Upper lobe of left lung (tissue), 6 donors: ENCODE results near the gene PPP1CA. TPM values are rescaled to one million over a fixed set of nuclear protein-coding genes. Genes with fewer than 3 reads are reported as not detected.

ENCODE experiments used
- ATAC-seq, 2 donors: fragments of 200-7000 bp; cut with Tn5 transposase; one replicate each; pipeline ENCODE4 v1.9.1; 2022; ENCODE audit warnings: mild to moderate bottlenecking in 2 of 2, moderate library complexity in 2 of 2; ENCODE audit not compliant: low FRiP score in 2 of 2
- DNase-seq, 2 donors: peaks; one replicate each; pipeline ENCODE4 v3.0.0-alpha.2; 2019 to 2020
- H3K27ac ChIP-seq, 4 donors: fragments of 200-600 bp; sonication (generic); one replicate each; pipeline ENCODE4 v1.5.1; 2016 to 2019
- H3K27me3 ChIP-seq, 4 donors: fragments of 200-600 bp; sonication (generic); one replicate each; pipeline ENCODE4 v1.5.1; 2017 to 2019
- H3K36me3 ChIP-seq, 4 donors: fragments of 200-600 bp; sonication (generic); one replicate each; pipeline ENCODE4 v1.5.1; 2016 to 2019
- H3K4me1 ChIP-seq, 4 donors: fragments of 200-600 bp; sonication (generic); one replicate each; pipeline ENCODE4 v1.5.1; 2018 to 2019
- H3K4me3 ChIP-seq, 4 donors: fragments of 200-600 bp; sonication (generic); one replicate each; pipeline ENCODE4 v1.5.1; 2017 to 2019; ENCODE audit warnings: mild to moderate bottlenecking in 2 of 4, moderate library complexity in 1 of 4
- H3K9me3 ChIP-seq, 4 donors: fragments of 200-600 bp; sonication (generic); one replicate each; pipeline ENCODE4 v1.5.1; 2018 to 2019
- CTCF ChIP-seq, 6 experiments: fragments of 450-650 bp in 4 of 6; fragments of 200-600 bp in 2 of 6; sonication (generic) in 2 of 6; IDR thresholded peaks; one replicate each; pipeline ENCODE4 v1.5.1; 2016 to 2019; ENCODE audit warnings: antibody characterized with exemption in 6 of 6
- EP300 ChIP-seq, 4 donors: sonication (generic); formaldehyde crosslinking; IDR thresholded peaks; one replicate each; pipeline ENCODE4 v1.5.1; 2017; ENCODE audit warnings: antibody characterized with exemption in 4 of 4, control low read depth in 2 of 4
- POLR2A ChIP-seq, 4 donors: fragments of 450-650 bp; IDR thresholded peaks; one replicate each; pipeline ENCODE4 v1.5.1; 2016 to 2017; ENCODE audit warnings: antibody characterized with exemption in 4 of 4, mild to moderate bottlenecking in 2 of 4
- POLR2AphosphoS5 ChIP-seq, 2 donors: sonication (generic); formaldehyde crosslinking; IDR thresholded peaks; one replicate each; pipeline ENCODE4 v1.5.1; 2017; ENCODE audit warnings: antibody characterized with exemption in 2 of 2
- WGBS, 2 donors: methylation state at CpG; one replicate each; pipeline ENCODE4 v1.1.5; 2017 to 2018; 5-methylcytosine and 5-hydroxymethylcytosine counted together
- total RNA-seq, 6 donors: library from RNA; depleted of rRNA in 4 of 6; stranded (reverse); fragments of >200 nt in 4 of 6; gene quantifications; one replicate each; pipeline versions ENCODE4 v1.1.0 to v1.2.1, GENCODE V29; 2016 to 2021
- donor health status: DM: no; HTN: no; CAD: no; lungs with moderate emphysema.
- donor health status: DM: no; HTN: yes; CAD: no; lungs with severe emphysema.

The PPP1CA gene
- total RNA-seq, 6 donors from 2014 or later: 83.8 to 191 (median 135) TPM

DNA sequence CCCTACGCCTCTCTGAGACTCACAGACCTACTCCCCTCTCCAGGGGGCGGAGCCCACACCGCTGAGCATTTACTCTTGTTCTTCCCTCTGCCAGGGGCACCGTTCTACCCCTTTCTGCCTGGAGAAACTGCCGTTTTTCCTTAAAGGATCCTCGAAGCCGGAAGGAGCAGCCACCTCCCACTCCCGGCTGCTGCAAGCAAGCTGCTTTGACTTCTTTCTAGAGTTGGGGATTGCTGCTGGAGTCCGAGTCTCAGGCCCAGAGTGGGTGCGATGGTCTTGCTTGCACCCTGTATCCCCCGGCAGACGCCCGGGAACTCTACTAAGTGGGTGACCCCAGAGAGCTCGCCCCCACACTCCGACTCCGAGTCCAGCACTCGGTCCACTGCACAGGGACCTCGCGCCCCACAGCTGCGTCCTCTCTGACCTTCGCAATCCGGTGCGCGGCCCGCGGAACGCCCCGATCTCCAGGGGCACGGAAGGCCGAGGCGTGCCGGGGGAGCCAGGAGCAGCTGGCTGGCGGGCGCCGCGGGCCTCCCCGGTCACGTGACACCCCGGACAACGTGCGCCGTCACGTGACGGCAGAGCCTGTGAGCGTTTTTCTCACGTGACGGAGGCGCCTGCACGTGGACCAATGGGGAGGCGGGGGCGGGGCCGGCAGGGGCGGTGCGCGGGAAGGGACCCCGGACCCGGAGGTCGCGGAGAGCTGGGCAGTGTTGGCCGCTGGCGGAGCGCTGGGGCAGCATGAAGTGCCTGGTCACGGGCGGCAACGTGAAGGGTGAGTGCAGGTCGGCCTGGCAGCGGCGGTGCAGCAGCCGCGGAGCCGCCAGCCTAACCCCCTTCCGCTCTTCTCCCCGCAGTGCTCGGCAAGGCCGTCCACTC lies 10.1 kb downstream of the PPP1CA start, which contains the start of gene RAD9A:
Gene RAD9A, plus strand, starts transcription at position 683 of the 879 bp plus-strand sequence. Its CDS starts 59 bp downstream, at position 742.
- Histone ChIP-seq H3K27ac (peak within 1 kb of the TSS; percentile 85 to 91 (median 88)), H3K4me3 (peak within 1 kb of the TSS; percentile 74 to 100 (median 88)), H3K9me3 (no peaks in the 10 kb centered on the region), H3K36me3 (peaks cover 0 to 19% (median 14%) of the 10 kb centered on the region in 4 donors), H3K4me1 (peaks cover 16 to 38% (median 20%) of the 10 kb centered on the region in 4 donors), H3K27me3 (no peaks in the 10 kb centered on the region)
- DNase-seq (peak; percentile 98 to 99), ATAC-seq (peak; percentile 83 to 95)
- TF ChIP-seq EP300 (IDR thresholded peaks at IDR 0.05) (peak in 1 of 4 donors; percentile 2), POLR2AphosphoS5 (IDR thresholded peaks at IDR 0.05) (peak; percentile 85 to 89), CTCF (IDR thresholded peaks at IDR 0.05) (peak in 2 of 6 experiments; percentile 12 to 28), POLR2A (IDR thresholded peaks at IDR 0.05) (peak in 3 of 4 donors; percentile 4 to 80 (median 45))
- WGBS, 2 donors: 0 to 1% methylated on average over 4 to 53 of the region's 75 CpGs

- Histone ChIP-seq H3K4me1 (peaks cover 16 to 36% (median 20%) of the 10 kb centered on the region in 4 donors), H3K27me3 (no peaks in the 10 kb centered on the region), H3K4me3 (peak overlapping the region; percentile 74 to 100 (median 88)), H3K36me3 (peaks cover 0 to 13% (median 8%) of the 10 kb centered on the region in 4 donors), H3K27ac (peak overlapping the region; percentile 85 to 91 (median 88)), H3K9me3 (no peaks in the 10 kb centered on the region)
- DNase-seq (no peak), ATAC-seq (no peak)
- WGBS, 2 donors: 13 to 14% methylated on average over 15 of the region's 15 CpGs
- TF ChIP-seq POLR2AphosphoS5 (IDR thresholded peaks at IDR 0.05): no peak
- no peak for TF ChIP-seq POLR2A (IDR thresholded peaks at IDR 0.05)
- TF ChIP-seq EP300 (IDR thresholded peaks at IDR 0.05): no peak
- TF ChIP-seq CTCF (IDR thresholded peaks at IDR 0.05): no peak
Measured at GRCh38 chr11:67390947-67391303, 10.7 kb downstream of the PPP1CA start.

DNA sequence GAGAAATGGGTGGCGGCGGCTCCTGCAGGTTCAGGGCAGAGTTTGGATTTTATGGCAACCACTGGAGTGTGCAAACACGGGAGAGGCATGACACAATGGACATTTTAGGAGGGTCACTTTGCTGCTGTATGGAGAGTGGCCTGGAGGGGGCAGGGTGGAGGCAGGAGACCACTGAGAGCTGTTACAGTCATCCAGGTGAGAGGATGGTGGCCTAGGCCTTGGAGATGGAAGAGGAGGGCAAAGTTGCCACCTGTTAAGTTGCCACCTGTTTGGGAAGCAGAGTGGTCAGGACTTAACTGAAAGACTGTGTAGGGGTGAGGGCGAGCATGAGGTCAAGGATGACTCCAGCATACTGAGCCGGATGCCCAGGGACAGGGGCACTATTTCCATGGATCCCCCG lies 12.2 kb downstream of the PPP1CA start:
- DNase-seq (no peak), ATAC-seq (no peak)
- Histone ChIP-seq H3K27me3 (no peaks in the 10 kb centered on the region), H3K4me3 (no peak overlapping the region), H3K4me1 (peaks cover 16 to 40% (median 20%) of the 10 kb centered on the region in 4 donors), H3K36me3 (peaks cover 0 to 6% (median 0%) of the 10 kb centered on the region in 4 donors), H3K9me3 (no peaks in the 10 kb centered on the region), H3K27ac (no peak overlapping the region)
- peak in 5 of 6 experiments; percentile 36 to 58 (median 43) for TF ChIP-seq CTCF (IDR thresholded peaks at IDR 0.05)
- TF ChIP-seq EP300 (IDR thresholded peaks at IDR 0.05): no peak
- 60 to 62% methylated on average over 4 to 6 of the region's 6 CpGs for WGBS, 2 donors

DNA sequence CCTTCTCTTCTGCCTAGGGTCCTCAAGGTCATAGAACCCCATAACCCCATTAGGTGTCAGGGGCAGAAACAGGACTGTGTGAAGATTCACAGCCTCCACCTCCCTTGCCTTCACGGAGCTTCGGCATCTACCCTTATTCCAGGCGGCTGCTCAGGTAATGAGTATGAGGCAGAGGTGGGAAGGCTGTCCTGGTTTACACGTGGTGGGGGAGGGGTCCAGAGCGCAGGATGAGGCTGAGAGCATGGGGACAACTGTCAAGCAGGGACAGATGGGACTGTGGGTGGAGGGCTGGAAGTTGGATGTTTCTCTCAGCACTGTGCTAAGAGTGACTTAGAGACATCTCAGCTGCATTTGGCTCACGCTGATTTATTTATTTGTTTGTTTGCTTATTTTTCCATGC lies 14.1 kb downstream of the PPP1CA start:
- ATAC-seq (no peak), DNase-seq (no peak)
- Histone ChIP-seq H3K9me3 (no peaks in the 10 kb centered on the region), H3K27ac (no peak overlapping the region), H3K27me3 (no peaks in the 10 kb centered on the region), H3K36me3 (no peaks in the 10 kb centered on the region), H3K4me1 (peaks cover 12 to 31% (median 16%) of the 10 kb centered on the region in 4 donors), H3K4me3 (no peak overlapping the region)
- TF ChIP-seq EP300 (IDR thresholded peaks at IDR 0.05) (no peak), POLR2A (IDR thresholded peaks at IDR 0.05) (no peak), CTCF (IDR thresholded peaks at IDR 0.05) (no peak), POLR2AphosphoS5 (IDR thresholded peaks at IDR 0.05) (no peak)
- WGBS, 2 donors: 56 to 70% methylated on average over 6 of the region's 6 CpGs
